Naive thymus-derived CD8-positive, alpha-beta T cell (primary cell): ENCODE results near the gene MBTPS1. TPM values are rescaled to one million over a fixed set of nuclear protein-coding genes. Genes with fewer than 3 reads are reported as not detected.

Experiments used
- ATAC-seq, 2 donors: fragments of 150-1000 bp; cut with Tn5 transposase in 1 of 2; sonication (Bioruptor Pico), chemical (Tn5 transposase) in 1 of 2; 1 replicate in 1 of 2; 2 replicates in 1 of 2; pipeline ENCODE4 v1.10.0; 2021; ENCODE audit warnings: mild to moderate bottlenecking in 2 of 2, moderate library complexity in 2 of 2
- POLR2A ChIA-PET: fragments of 350-600 bp; sonication (Branson Sonifier 250); formaldehyde crosslinking; loops from one replicate; lab custom pipeline; 2021; ENCODE audit warnings: antibody characterized with exemption; lab: Charles Lee
- DNase-seq, 10 donors: peaks; one replicate each; pipeline versions ENCODE4 v3.0.0 to v3.0.0-alpha.2; 2020 to 2022
- H3K27ac Mint-ChIP-seq, 10 donors: one replicate each; pipeline ENCODE4 v1.8.0; 2020 to 2022; ENCODE audit warnings: mild to moderate bottlenecking in 10 of 10, mixed read lengths in 10 of 10, moderate library complexity in 4 of 10, inconsistent platforms in 1 of 10
- H3K27me3 Mint-ChIP-seq, 5 donors: one replicate each; pipeline ENCODE4 v1.8.0; 2021 to 2022; ENCODE audit warnings: mixed read lengths in 5 of 5
- H3K36me3 Mint-ChIP-seq, 3 donors: one replicate each; pipeline ENCODE4 v1.8.0; 2020 to 2022; ENCODE audit warnings: mixed read lengths in 3 of 3, mild to moderate bottlenecking in 2 of 3, inconsistent platforms in 1 of 3
- H3K4me1 Mint-ChIP-seq, 4 donors: one replicate each; pipeline ENCODE4 v1.8.0; 2021 to 2022; ENCODE audit warnings: mixed read lengths in 4 of 4
- H3K4me3 Mint-ChIP-seq, 10 donors: one replicate each; pipeline ENCODE4 v1.8.0; 2020 to 2022; ENCODE audit warnings: mild to moderate bottlenecking in 10 of 10, mixed read lengths in 10 of 10, moderate library complexity in 6 of 10, inconsistent platforms in 1 of 10
- H3K9me3 Mint-ChIP-seq, 9 donors: one replicate each; pipeline ENCODE4 v1.8.0; 2020 to 2022; ENCODE audit warnings: mixed read lengths in 9 of 9, mild to moderate bottlenecking in 3 of 9, inconsistent platforms in 1 of 9, moderate library complexity in 1 of 9
- polyA plus RNA-seq, 3 donors: library from polyadenylated mRNA; unstranded; fragments of 300-500 nt; fragmentation: Illumina TruSeq; gene quantifications; one replicate each; pipeline ENCODE4 v1.2.3, GENCODE V29; 2021
- total RNA-seq, 8 experiments: library from RNA in 2 of 8; stranded (reverse) in 2 of 8; gene quantifications; one replicate each; pipeline ENCODE4 v1.2.3 and lab custom pipeline; 2021 to 2026

MBTPS1 gene
- total and polyA plus RNA-seq, 5 experiments from 2014 or later: 50.9 to 150 (median 71.4) TPM

- peaks cover 0 to 21% (median 0%) of the 10 kb centered on the region in 3 donors for H3K36me3 Mint-ChIP-seq
These were observed 70.8 kb downstream of the MBTPS1 start for GRCh38 chr16:84045818-84046470.

DNA sequence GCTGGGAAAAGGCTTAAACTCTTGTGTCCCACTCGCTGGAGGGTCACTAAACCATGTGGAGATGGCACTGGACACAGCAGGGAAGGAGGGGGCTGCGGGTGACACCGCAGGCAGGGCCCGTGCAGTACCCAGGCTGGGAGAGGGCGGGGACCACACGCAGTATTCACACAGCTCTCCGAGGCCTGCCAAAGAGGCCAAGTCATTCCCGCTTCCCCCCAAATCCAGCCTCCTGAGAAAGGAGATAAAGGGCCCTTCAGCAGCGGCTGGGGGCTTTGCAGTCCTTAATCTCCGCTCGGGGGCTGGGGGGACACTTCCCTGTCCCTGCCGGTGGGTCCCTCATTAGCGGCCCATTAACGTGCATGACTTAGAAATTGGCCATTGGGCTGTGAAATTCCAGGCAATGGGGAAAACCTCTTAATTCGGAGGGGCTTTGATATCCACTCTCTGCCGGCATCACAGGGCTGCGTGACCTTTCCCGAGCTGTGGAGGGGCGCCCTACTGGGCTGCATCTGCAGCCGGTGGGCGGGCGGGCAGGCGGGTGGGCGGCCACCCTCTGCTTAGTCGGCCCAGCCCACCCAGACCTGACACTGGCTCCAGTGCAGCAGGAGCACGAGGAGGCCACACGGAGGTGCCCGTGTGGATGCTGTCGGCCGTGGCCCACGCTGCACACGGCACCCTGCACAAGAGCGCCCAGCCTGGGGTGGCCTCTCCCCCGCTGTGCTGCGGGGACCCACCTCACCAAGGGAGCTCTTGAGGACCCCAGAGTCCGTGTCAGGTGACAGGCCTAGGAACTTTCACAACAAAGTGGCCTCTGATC is 71.5 kb downstream of the MBTPS1 start:
- POLR2A ChIA-PET: no interaction called here
- no peak for ATAC-seq
- Mint-ChIP-seq H3K27me3 (peaks cover 11 to 42% (median 20%) of the 10 kb centered on the region in 5 donors), H3K4me3 (no peak overlapping the region), H3K4me1 (peaks cover 0 to 5% (median 2%) of the 10 kb centered on the region in 4 donors), H3K9me3 (no peaks in the 10 kb centered on the region), H3K36me3 (peaks cover 0 to 19% (median 0%) of the 10 kb centered on the region in 3 donors), H3K27ac (peak overlapping the region in 1 of 10 donors; percentile 71)
- DNase-seq: peak in 1 of 10 donors; percentile 32

More at GRCh38 chr16:84045818-84046470, 70.8 kb downstream of the MBTPS1 start:
- peaks cover 7 to 35% (median 15%) of the 10 kb centered on the region in 5 donors for H3K27me3 Mint-ChIP-seq
- peak overlapping the region in 2 of 10 donors; percentile 46 to 53 for H3K27ac Mint-ChIP-seq
- H3K4me3 Mint-ChIP-seq: no peak overlapping the region
- POLR2A ChIA-PET: no interaction called here
- DNase-seq (peak in 1 of 10 donors; percentile 59), ATAC-seq (no peak)
- H3K9me3 Mint-ChIP-seq: no peaks in the 10 kb centered on the region
- peaks cover 0 to 5% (median 2%) of the 10 kb centered on the region in 4 donors for H3K4me1 Mint-ChIP-seq

DNA sequence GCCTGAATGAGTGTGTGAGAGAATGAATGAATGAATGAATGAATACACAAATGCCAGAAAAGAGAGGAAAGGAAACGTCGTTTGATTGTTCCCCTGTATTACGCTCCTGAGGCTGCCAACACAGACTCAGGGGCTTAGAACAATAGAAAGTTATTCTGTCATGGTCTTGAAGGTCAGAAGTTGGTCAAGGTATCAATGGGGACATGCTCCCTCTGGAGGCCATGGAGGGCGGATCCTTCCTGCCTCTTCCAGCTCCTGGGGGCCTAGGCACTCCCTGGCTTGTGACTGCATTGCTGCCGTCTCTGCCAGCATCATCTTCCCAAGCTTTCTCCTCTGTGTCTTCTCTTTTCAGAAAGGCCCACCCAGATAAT is 72.6 kb downstream of the MBTPS1 start:
- peaks cover 0 to 5% (median 2%) of the 10 kb centered on the region in 4 donors for H3K4me1 Mint-ChIP-seq
- H3K27ac Mint-ChIP-seq: no peak overlapping the region
- no peak overlapping the region for H3K4me3 Mint-ChIP-seq
- DNase-seq (no peak), ATAC-seq (no peak)
- H3K9me3 Mint-ChIP-seq: no peaks in the 10 kb centered on the region
- peaks cover 0 to 13% (median 0%) of the 10 kb centered on the region in 3 donors for H3K36me3 Mint-ChIP-seq
- POLR2A ChIA-PET: no interaction called here
- peaks cover 12 to 48% (median 24%) of the 10 kb centered on the region in 5 donors for H3K27me3 Mint-ChIP-seq

GRCh38 chr16:84043486-84044117 is 73.1 kb downstream of the MBTPS1 start:
- POLR2A ChIA-PET: no interaction called here
- DNase-seq (no peak), ATAC-seq (no peak)
- Mint-ChIP-seq H3K4me1 (peaks cover 0 to 5% (median 2%) of the 10 kb centered on the region in 4 donors), H3K27ac (no peak overlapping the region), H3K27me3 (peaks cover 12 to 48% (median 26%) of the 10 kb centered on the region in 5 donors), H3K4me3 (no peak overlapping the region), H3K9me3 (no peaks in the 10 kb centered on the region), H3K36me3 (peaks cover 0 to 8% (median 0%) of the 10 kb centered on the region in 3 donors)

- Mint-ChIP-seq H3K9me3 (no peaks in the 10 kb centered on the region), H3K27me3 (peaks cover 12 to 48% (median 28%) of the 10 kb centered on the region in 5 donors), H3K36me3 (peaks cover 0 to 2% (median 0%) of the 10 kb centered on the region in 3 donors), H3K27ac (no peak overlapping the region), H3K4me1 (peaks cover 0 to 5% (median 2%) of the 10 kb centered on the region in 4 donors), H3K4me3 (no peak overlapping the region)
- DNase-seq (peak in 1 of 10 donors; percentile 49), ATAC-seq (no peak)
- POLR2A ChIA-PET: no interaction called here
These were observed 73.8 kb downstream of the MBTPS1 start for GRCh38 chr16:84042879-84043485.

DNA sequence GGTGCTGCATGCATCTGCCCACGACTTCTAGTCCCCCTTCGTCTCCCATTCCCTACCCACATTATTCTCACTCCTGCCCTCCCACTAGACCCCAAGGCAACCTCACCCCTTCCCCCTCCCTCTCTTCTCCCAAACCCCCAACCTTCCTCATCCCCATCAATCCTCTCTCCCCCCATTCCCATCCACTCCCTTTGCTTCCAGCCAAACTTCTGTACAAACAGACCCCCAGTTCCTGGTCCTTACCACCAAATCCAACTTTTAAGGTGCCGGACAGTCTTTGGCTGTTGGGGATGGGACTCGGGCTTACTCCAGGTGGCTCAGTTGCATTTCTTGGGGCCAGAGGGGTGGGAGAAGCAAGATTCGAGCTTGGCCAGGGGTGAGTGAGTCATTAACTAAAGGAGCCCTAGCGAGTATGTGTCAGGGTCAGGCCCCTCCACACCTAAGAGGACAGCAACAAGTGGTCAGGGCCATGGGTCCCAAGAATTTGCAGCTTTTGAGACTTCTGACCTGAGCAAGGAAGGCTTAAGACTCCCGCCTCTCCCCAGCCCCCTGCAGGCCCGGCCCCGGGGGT is 74.3 kb downstream of the MBTPS1 start, which contains the start of gene SLC38A8:
SLC38A8 (minus strand) TSS at position 488 of the 571 bp plus-strand sequence. CDS start 638 bp downstream, outside the sequence.
- Mint-ChIP-seq H3K4me3 (no peak within 1 kb of the TSS), H3K9me3 (no peaks in the 10 kb centered on the region), H3K27ac (no peak within 1 kb of the TSS), H3K36me3 (peaks cover 0 to 2% (median 0%) of the 10 kb centered on the region in 3 donors), H3K27me3 (peaks cover 12 to 48% (median 28%) of the 10 kb centered on the region in 5 donors), H3K4me1 (peaks cover 0 to 5% (median 2%) of the 10 kb centered on the region in 4 donors)
- ATAC-seq (no peak), DNase-seq (peak in 1 of 10 donors; percentile 45)
- POLR2A ChIA-PET: no interaction called here

DNA sequence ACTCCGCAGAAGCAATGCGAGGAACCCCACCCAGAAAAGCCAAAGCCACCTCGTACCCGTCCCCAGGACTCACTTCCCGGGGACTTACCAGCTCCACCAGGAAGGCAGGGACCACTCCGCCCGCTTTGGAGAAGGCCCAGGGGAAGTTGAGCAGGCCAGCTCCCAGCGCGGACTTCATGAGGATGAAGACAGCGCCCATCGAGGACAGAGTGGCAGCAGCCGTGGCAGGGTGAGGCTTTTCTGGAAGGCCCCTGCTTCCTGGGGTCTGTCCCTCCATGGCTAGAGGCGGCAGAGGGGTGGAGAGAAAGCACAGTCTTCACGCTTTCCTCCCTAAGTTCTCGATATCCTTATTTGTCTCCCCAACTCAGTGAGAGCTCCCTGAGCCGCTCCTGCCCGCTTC is 74.9 kb downstream of the MBTPS1 start:
- ATAC-seq: no peak
- Mint-ChIP-seq H3K9me3 (no peaks in the 10 kb centered on the region), H3K4me3 (no peak overlapping the region), H3K27ac (no peak overlapping the region), H3K4me1 (peaks cover 0 to 5% (median 2%) of the 10 kb centered on the region in 4 donors), H3K27me3 (peaks cover 12 to 48% (median 28%) of the 10 kb centered on the region in 5 donors), H3K36me3 (no peaks in the 10 kb centered on the region)
- POLR2A ChIA-PET: no interaction called here
- no peak for DNase-seq

DNA sequence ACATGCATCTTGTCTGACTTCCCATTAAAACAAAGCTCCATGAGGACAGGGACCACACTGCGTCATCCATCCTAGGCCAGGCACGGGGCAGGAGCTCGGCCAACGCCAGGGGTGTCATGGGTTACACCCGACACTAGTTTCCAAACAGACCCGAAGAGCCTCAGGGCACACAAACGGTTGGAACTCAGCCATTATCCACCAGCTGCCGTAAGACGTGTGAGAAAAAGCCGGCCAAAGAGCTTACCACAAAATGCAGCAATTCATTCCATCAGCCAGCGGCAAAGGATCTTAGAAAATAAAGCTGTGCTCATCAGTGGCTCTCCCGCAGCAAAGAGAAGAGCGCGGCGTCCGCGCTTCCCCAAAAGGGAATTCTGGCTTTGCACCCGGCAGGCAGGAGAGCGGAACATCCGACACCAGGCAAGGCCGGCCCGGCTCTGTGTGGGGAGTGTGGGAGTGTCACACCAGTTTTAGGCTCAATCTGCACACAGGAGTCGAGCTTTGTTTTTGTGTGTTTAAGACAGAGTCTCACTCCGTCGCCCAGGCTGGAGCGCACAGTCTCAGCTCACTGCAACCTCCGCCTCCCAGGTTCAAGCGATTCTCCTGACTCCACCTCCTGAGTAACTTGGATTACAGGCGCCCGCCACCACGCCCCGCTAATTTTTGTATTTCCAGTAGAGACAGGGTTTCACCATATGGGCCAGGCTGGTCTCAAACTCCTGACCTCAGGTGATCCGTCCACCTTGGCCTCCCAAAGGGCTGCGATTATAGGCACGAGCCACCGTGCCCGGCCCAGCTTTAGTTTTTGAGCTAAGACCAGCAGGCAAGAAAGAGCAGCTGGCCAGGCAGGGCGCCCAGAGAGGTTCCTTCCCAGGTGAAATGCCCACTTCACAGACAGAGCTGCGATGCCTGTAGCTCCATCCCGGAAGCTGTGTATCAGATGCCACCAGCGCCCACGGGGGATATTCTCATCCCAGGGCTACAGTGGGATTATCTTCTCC is 75.6 kb downstream of the MBTPS1 start:
- ATAC-seq (no peak), DNase-seq (no peak)
- POLR2A ChIA-PET: no interaction called here
- H3K9me3 Mint-ChIP-seq: peaks cover 0 to 4% (median 0%) of the 10 kb centered on the region in 9 donors
- peaks cover 12 to 48% (median 31%) of the 10 kb centered on the region in 5 donors for H3K27me3 Mint-ChIP-seq
- peaks cover 0 to 5% (median 2%) of the 10 kb centered on the region in 4 donors for H3K4me1 Mint-ChIP-seq
- peaks cover 0 to 4% (median 0%) of the 10 kb centered on the region in 3 donors for H3K36me3 Mint-ChIP-seq
- no peak overlapping the region for H3K4me3 Mint-ChIP-seq
- H3K27ac Mint-ChIP-seq: peak overlapping the region in 1 of 10 donors; percentile 76

GRCh38 chr16:84040226-84040822 is 76.4 kb downstream of the MBTPS1 start:
- peaks cover 0 to 7% (median 3%) of the 10 kb centered on the region in 9 donors for H3K9me3 Mint-ChIP-seq
- peaks cover 0 to 5% (median 2%) of the 10 kb centered on the region in 4 donors for H3K4me1 Mint-ChIP-seq
- POLR2A ChIA-PET: no interaction called here

DNA sequence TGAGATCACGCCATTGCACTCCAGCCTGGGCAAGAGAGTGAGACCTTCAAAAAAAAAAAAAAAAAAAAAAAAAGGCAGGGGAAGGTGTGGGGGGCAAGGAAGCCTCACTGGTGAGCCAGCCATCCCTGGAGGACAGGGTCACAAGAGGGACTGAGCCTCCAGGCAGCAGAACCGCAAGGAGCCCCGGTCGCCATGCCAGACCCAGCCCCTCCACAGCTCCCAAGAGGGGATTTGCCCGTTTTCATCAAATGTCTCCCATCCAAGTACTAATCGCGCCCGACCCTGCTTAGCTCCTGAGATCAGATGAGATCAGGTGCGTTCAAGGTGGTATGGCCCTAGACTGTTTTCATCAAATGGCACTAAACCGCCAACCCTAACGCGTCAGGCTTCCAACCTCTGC is 77.0 kb downstream of the MBTPS1 start:
- Mint-ChIP-seq H3K4me3 (no peak overlapping the region), H3K9me3 (peaks cover 0 to 7% (median 4%) of the 10 kb centered on the region in 9 donors)

More at GRCh38 chr16:84040226-84040822, 76.4 kb downstream of the MBTPS1 start:
- Mint-ChIP-seq H3K36me3 (peaks cover 0 to 9% (median 0%) of the 10 kb centered on the region in 3 donors), H3K4me3 (no peak overlapping the region), H3K27ac (peak overlapping the region in 1 of 10 donors; percentile 76), H3K27me3 (peaks cover 12 to 48% (median 32%) of the 10 kb centered on the region in 5 donors)
- DNase-seq: no peak
- no peak for ATAC-seq

More for the DNA sequence above, 77.0 kb downstream of the MBTPS1 start:
- Mint-ChIP-seq H3K4me1 (peaks cover 0 to 5% (median 2%) of the 10 kb centered on the region in 4 donors), H3K27me3 (peaks cover 12 to 46% (median 32%) of the 10 kb centered on the region in 5 donors), H3K27ac (no peak overlapping the region), H3K36me3 (peaks cover 0 to 9% (median 0%) of the 10 kb centered on the region in 3 donors)
- POLR2A ChIA-PET: no interaction called here
- ATAC-seq: no peak
- no peak for DNase-seq
